Sigmoid colon (tissue), 4 donors: ENCODE results near the gene ENTPD1.

ENCODE experiments used
- CTCF ChIP-seq, 4 experiments: fragments of 450-650 bp in 3 of 4; fragments of 200-600 bp in 1 of 4; IDR thresholded peaks; one replicate each; pipeline ENCODE4 v1.5.1; 2016 to 2019; ENCODE audit warnings: antibody characterized with exemption in 4 of 4, mild to moderate bottlenecking in 3 of 4, moderate library complexity in 2 of 4
- EP300 ChIP-seq, 4 donors: sonication (generic); formaldehyde crosslinking; IDR thresholded peaks; one replicate each; pipeline ENCODE4 v1.6.1; 2017; ENCODE audit warnings: antibody characterized with exemption in 4 of 4
- POLR2A ChIP-seq, 2 donors: fragments of 450-650 bp; IDR thresholded peaks; one replicate each; pipeline ENCODE4 v1.6.1; 2016; ENCODE audit warnings: antibody characterized with exemption in 2 of 2, mild to moderate bottlenecking in 2 of 2, moderate library complexity in 2 of 2
- POLR2AphosphoS5 ChIP-seq, 4 donors: sonication (generic); formaldehyde crosslinking; IDR thresholded peaks; one replicate each; pipeline ENCODE4 v1.6.1; 2017; ENCODE audit warnings: antibody characterized with exemption in 4 of 4

GRCh38 chr10:95861386-95861785 lies 105.4 kb downstream of the ENTPD1 start:
- TF ChIP-seq CTCF (IDR thresholded peaks at IDR 0.05), result no peak
- TF ChIP-seq POLR2AphosphoS5 (IDR thresholded peaks at IDR 0.05), result no peak
- no peak for TF ChIP-seq POLR2A (IDR thresholded peaks at IDR 0.05)
- TF ChIP-seq EP300 (IDR thresholded peaks at IDR 0.05), result no peak
